H1 (cell line): ENCODE results near the gene MLKL. TPM values are rescaled to one million over a fixed set of nuclear protein-coding genes. Genes with fewer than 3 reads are reported as not detected.

Experiments used
- CTCF ChIA-PET: fragments of 300-600 bp; sonication (Branson Sonifier 250); formaldehyde crosslinking; loops from one replicate; lab custom pipeline; 2021; ENCODE audit not compliant: partially characterized antibody; lab: Charles Lee
- POLR2A ChIA-PET: fragments of 300-600 bp; sonication (Branson Sonifier 250); formaldehyde crosslinking; loops from one replicate; lab custom pipeline; 2021; ENCODE audit warnings: inconsistent platforms; ENCODE audit not compliant: partially characterized antibody; lab: Charles Lee
- DNase-seq, 2 experiments: peaks; one replicate each; pipeline versions ENCODE4 v3.0.0 to v3.0.0-alpha.2; 2010 to 2022; ENCODE audit warnings: low spot score in 2 of 2, low read depth in 1 of 2, mixed read lengths in 1 of 2
- FAIRE-seq: peaks from 2 replicates; lab custom pipeline; 2011; peaks lifted over from hg19 to GRCh38; lab: Jason Lieb, UNC
- H2AFZ ChIP-seq: 2 replicates; pipeline ENCODE4 v1.8.1; 2012; ENCODE audit warnings: low read length, inconsistent platforms
- H2AK5ac ChIP-seq: 2 replicates; pipeline ENCODE4 v1.6.1; 2013; ENCODE audit warnings: low read depth, low read length
- H2BK120ac ChIP-seq: replicated peaks from 2 replicates; pipeline ENCODE3; 2013; ENCODE audit warnings: low read depth, low read length, inconsistent platforms
- H2BK12ac ChIP-seq: 2 replicates; pipeline ENCODE4 v1.6.1; 2013; ENCODE audit warnings: low read depth, low read length
- H2BK15ac ChIP-seq: 2 replicates; pipeline ENCODE4 v1.6.1; 2013; ENCODE audit warnings: low read length
- H2BK20ac ChIP-seq: 2 replicates; pipeline ENCODE4 v1.6.1; 2013; ENCODE audit warnings: low read length
- H2BK5ac ChIP-seq: 2 replicates; pipeline ENCODE4 v1.6.1; 2013; ENCODE audit warnings: low read depth, low read length
- H3K14ac ChIP-seq: 2 replicates; pipeline ENCODE4 v1.6.1; 2013; ENCODE audit warnings: inconsistent platforms; ENCODE audit not compliant: insufficient read length
- H3K18ac ChIP-seq: 2 replicates; pipeline ENCODE4 v1.6.1; 2013; ENCODE audit warnings: low read length; ENCODE audit errors: extremely low read depth
- H3K23ac ChIP-seq: 2 replicates; pipeline ENCODE4 v1.6.1; 2013; ENCODE audit warnings: inconsistent platforms; ENCODE audit not compliant: insufficient read length
- H3K23me2 ChIP-seq: 2 replicates; pipeline ENCODE4 v1.6.1; 2013; ENCODE audit warnings: low read depth, low read length
- H3K27ac ChIP-seq: 2 replicates; pipeline ENCODE4 v1.6.1; 2011; ENCODE audit warnings: low read depth, low read length, inconsistent platforms
- H3K27me3 ChIP-seq, 4 experiments: replicated peaks in 1 of 4; 1 replicate in 1 of 4; 2 replicates in 3 of 4; pipeline versions ENCODE4 v1.6.1 to v1.8.1; 2011 to 2013; ENCODE audit warnings: low read length in 3 of 4, mild to moderate bottlenecking in 3 of 4, inconsistent platforms in 2 of 4, mixed read lengths in 2 of 4, moderate library complexity in 1 of 4; ENCODE audit not compliant: control insufficient read depth in 3 of 4, insufficient read depth in 3 of 4; ENCODE audit errors: extremely low read depth in 1 of 4
- H3K36me3 ChIP-seq, 4 experiments: 2 replicates each; pipeline versions ENCODE4 v1.6.1 to v1.8.1; 2011 to 2013; ENCODE audit warnings: mild to moderate bottlenecking in 4 of 4, low read length in 3 of 4, moderate library complexity in 2 of 4, control low read depth in 1 of 4, inconsistent platforms in 1 of 4; ENCODE audit not compliant: insufficient read depth in 4 of 4, control insufficient read depth in 2 of 4
- H3K4ac ChIP-seq: replicated peaks from 2 replicates; pipeline ENCODE3; 2013; ENCODE audit warnings: low read length, low read depth, mixed read lengths, inconsistent platforms; ENCODE audit not compliant: insufficient read length
- H3K4me1 ChIP-seq, 4 experiments: replicated peaks in 1 of 4; 1 replicate in 1 of 4; 2 replicates in 3 of 4; pipeline versions ENCODE4 v1.6.1 to v1.8.1; 2011 to 2013; ENCODE audit warnings: low read length in 3 of 4, inconsistent platforms in 2 of 4, mixed read lengths in 1 of 4; ENCODE audit not compliant: insufficient read depth in 4 of 4, control insufficient read depth in 3 of 4
- H3K4me2 ChIP-seq, 2 experiments: 2 replicates each; pipeline versions ENCODE4 v1.6.1 to v1.8.1; 2011 to 2013; ENCODE audit warnings: low read depth in 2 of 2, low read length in 2 of 2, control low read depth in 1 of 2, inconsistent platforms in 1 of 2, mild to moderate bottlenecking in 1 of 2; ENCODE audit not compliant: insufficient read depth in 1 of 2
- H3K4me3 ChIP-seq, 4 experiments: fragments of 200-600, 300-600 bp in 1 of 4; sonication (generic), shearing (Covaris generic), sonication (Bioruptor Twin) in 1 of 4; 2 replicates each; pipeline versions ENCODE4 v1.5.1 to v1.8.1; 2011 to 2016; ENCODE audit warnings: low read length in 4 of 4, low read depth in 3 of 4, control low read depth in 2 of 4, inconsistent platforms in 2 of 4, mild to moderate bottlenecking in 2 of 4, mixed read lengths in 1 of 4, moderate library complexity in 1 of 4; ENCODE audit not compliant: insufficient read depth in 2 of 4; ENCODE audit errors: extremely low read depth in 1 of 4
- H3K56ac ChIP-seq: replicated peaks from 2 replicates; pipeline ENCODE3; 2013; ENCODE audit warnings: low read depth, mild to moderate bottlenecking, mixed read lengths, low read length, inconsistent platforms; ENCODE audit not compliant: insufficient read length
- H3K79me1 ChIP-seq: 2 replicates; pipeline ENCODE4 v1.6.1; 2013; ENCODE audit warnings: low read depth, low read length, control low read depth
- H3K79me2 ChIP-seq, 2 experiments: 2 replicates each; pipeline versions ENCODE4 v1.6.1 to v1.8.1; 2012 to 2013; ENCODE audit warnings: low read length in 2 of 2, mild to moderate bottlenecking in 2 of 2, inconsistent platforms in 1 of 2; ENCODE audit not compliant: insufficient read depth in 2 of 2, control insufficient read depth in 1 of 2
- H3K9ac ChIP-seq, 4 experiments: replicated peaks in 1 of 4; 1 replicate in 1 of 4; 2 replicates in 3 of 4; pipeline versions ENCODE4 v1.6.1 to v1.8.1; 2011 to 2013; ENCODE audit warnings: low read depth in 3 of 4, low read length in 3 of 4, control low read depth in 2 of 4, mild to moderate bottlenecking in 2 of 4, moderate library complexity in 2 of 4, inconsistent platforms in 1 of 4; ENCODE audit errors: extremely low read depth in 1 of 4
- H3K9me3 ChIP-seq, 2 experiments: 2 replicates each; pipeline versions ENCODE4 v1.6.1 to v1.8.1; 2012 to 2013; ENCODE audit warnings: mild to moderate bottlenecking in 2 of 2, moderate library complexity in 2 of 2, control low read depth in 1 of 2, inconsistent platforms in 1 of 2, low read depth in 1 of 2, low read length in 1 of 2, mixed read lengths in 1 of 2; ENCODE audit not compliant: insufficient read depth in 2 of 2
- H4K20me1 ChIP-seq, 2 experiments: replicated peaks in 1 of 2; 2 replicates each; pipeline versions ENCODE3 to v1.8.1; 2011 to 2013; ENCODE audit warnings: inconsistent platforms in 2 of 2, low read length in 2 of 2, mild to moderate bottlenecking in 1 of 2; ENCODE audit not compliant: insufficient read depth in 2 of 2, control insufficient read depth in 1 of 2
- H4K5ac ChIP-seq: 2 replicates; pipeline ENCODE4 v1.6.1; 2013; ENCODE audit warnings: low read length, low read depth, mixed read lengths, inconsistent platforms; ENCODE audit not compliant: insufficient read length
- H4K8ac ChIP-seq: 2 replicates; pipeline ENCODE4 v1.8.0; 2013; ENCODE audit warnings: mild to moderate bottlenecking, moderate library complexity, low read length, inconsistent platforms; ENCODE audit not compliant: insufficient read depth; ENCODE audit errors: extremely low read depth
- H4K91ac ChIP-seq: replicated peaks from 2 replicates; pipeline ENCODE3; 2013; ENCODE audit warnings: low read length, mixed read lengths, inconsistent platforms; ENCODE audit not compliant: insufficient read length
- BCL11A ChIP-seq, 2 experiments: IDR thresholded peaks; one replicate each; pipeline ENCODE4 v1.6.1; 2011; ENCODE audit warnings: low read depth in 2 of 2, low read length in 2 of 2, mild to moderate bottlenecking in 2 of 2
- BRCA1 ChIP-seq: IDR thresholded peaks from 2 replicates; pipeline ENCODE4 v1.6.1; 2012; ENCODE audit warnings: low read depth, low read length, improper control_type of control experiment
- CREB1 ChIP-seq: IDR thresholded peaks from 2 replicates; pipeline ENCODE4 v1.6.1; 2012; ENCODE audit warnings: inconsistent platforms
- JUN ChIP-seq: IDR thresholded peaks from 2 replicates; pipeline ENCODE4 v1.6.1; 2011; ENCODE audit warnings: low read depth, mild to moderate bottlenecking, improper control_type of control experiment, low read length
- MAFK ChIP-seq: IDR thresholded peaks from 2 replicates; pipeline ENCODE4 v1.6.1; 2012; ENCODE audit warnings: low read depth, mild to moderate bottlenecking, improper control_type of control experiment, low read length
- NRF1 ChIP-seq: IDR thresholded peaks from 2 replicates; pipeline ENCODE4 v1.6.1; 2011; ENCODE audit warnings: mild to moderate bottlenecking, low read depth, low read length, improper control_type of control experiment
- POLR2A ChIP-seq, 2 experiments: IDR thresholded peaks; 1 replicate in 1 of 2; 2 replicates in 1 of 2; pipeline ENCODE4 v1.6.1; 2011; ENCODE audit warnings: low read depth in 2 of 2, low read length in 2 of 2, mild to moderate bottlenecking in 2 of 2; ENCODE audit errors: control extremely low read depth in 1 of 2
- RNF2 ChIP-seq: fragments of 200-900, 300-1000 bp; sonication (generic); IDR thresholded peaks from 2 replicates; pipeline ENCODE4 v1.7.1; 2016; ENCODE audit warnings: borderline replicate concordance, low read depth, mild to moderate bottlenecking, antibody characterized with exemption, low read length; ENCODE audit not compliant: poor library complexity, severe bottlenecking; ENCODE audit errors: missing control alignments
- SIN3A ChIP-seq, 2 experiments: IDR thresholded peaks in 1 of 2; conservative IDR thresholded peaks in 1 of 2; 2 replicates each; pipeline ENCODE4 v1.6.1; 2011 to 2012; ENCODE audit warnings: low read length in 2 of 2, improper control_type of control experiment in 1 of 2, low read depth in 1 of 2, mild to moderate bottlenecking in 1 of 2
- SIX5 ChIP-seq: IDR thresholded peaks from 2 replicates; pipeline ENCODE4 v1.6.1; 2011; ENCODE audit warnings: mild to moderate bottlenecking, low read depth, low read length
- WGBS, 2 experiments: shearing (Covaris generic) in 1 of 2; methylation state at CpG; one replicate each; pipeline versions ENCODE4 v1.1.6 to v1.1.7; 2013 to 2015; ENCODE audit warnings: low lambda C conversion rate in 2 of 2, mixed read lengths in 2 of 2, inconsistent platforms in 1 of 2, low coverage in 1 of 2, missing lambda C conversion rate in 1 of 2; ENCODE audit not compliant: insufficient replicate concordance in 2 of 2, insufficient coverage in 1 of 2, insufficient read length in 1 of 2; ENCODE audit errors: extremely low coverage in 1 of 2, missing lambda C conversion rate in 1 of 2; 5-methylcytosine and 5-hydroxymethylcytosine counted together
- polyA plus RNA-seq, 7 experiments: library from polyadenylated mRNA; depleted of rRNA in 3 of 7; stranded (reverse) in 5 of 7; unstranded in 2 of 7; fragments of >200 nt in 5 of 7; fragments of 200-250 nt in 2 of 7; gene quantifications; 1 replicate in 5 of 7; 2 replicates in 1 of 7; 4 replicates in 1 of 7; pipeline versions ENCODE4 v1.2.1 to v1.2.3, GENCODE V29; 2011 to 2013; ENCODE audit warnings: missing spikeins in 2 of 7, mixed read lengths in 2 of 7
- total RNA-seq: library from RNA; stranded (reverse); fragmentation: NEBNext Ultra II Directional; extraction: Animal tissue kit (Norgen Biotek cat#: 25700); gene quantifications from 2 replicates; pipeline ENCODE4 v1.2.1, GENCODE V29; 2021

Gene MLKL
- total and polyA plus RNA-seq, 2 of the 8 experiments (the other 6 are each of a cell fraction or from before 2014, with no cell fraction given), result 1.6 to 2.1 TPM

GRCh38 chr16:74623839-74624235, 76.8 kb downstream of the MLKL start:
- Histone ChIP-seq H3K27me3 (no peaks in the 10 kb centered on the region), H2BK20ac (no peak overlapping the region), H3K79me1 (no peaks in the 10 kb centered on the region)
- no peak for TF ChIP-seq BRCA1
- no peak for TF ChIP-seq CREB1
- TF ChIP-seq JUN, result no peak
- TF ChIP-seq RNF2, result no peak
- no peak for TF ChIP-seq SIX5
- TF ChIP-seq SIN3A (conservative IDR thresholded peaks at IDR 0.05 in 1 of 2, IDR thresholded peaks at IDR 0.05 in 1 of 2; ENCODE audit: low read depth in 1 of 2, low read length in 2 of 2), result no peak
- TF ChIP-seq POLR2A (IDR thresholded peaks at IDR 0.05; ENCODE audit: control extremely low read depth in 1 of 2, low read depth in 2 of 2, low read length in 2 of 2), result no peak
- TF ChIP-seq MAFK, result no peak
- TF ChIP-seq BCL11A (IDR thresholded peaks at IDR 0.05; ENCODE audit: low read depth in 2 of 2, low read length in 2 of 2), result no peak
- TF ChIP-seq NRF1, result no peak
- TF ChIP-seq, all 59 proteins: peak for 0
- no peak overlapping the region for H3K4ac ChIP-seq
- H3K14ac ChIP-seq, result no peak overlapping the region
- peaks cover 42 to 70% (median 64%) of the 10 kb centered on the region in 4 experiments for H3K36me3 ChIP-seq
- FAIRE-seq, result no peak
- H3K23ac ChIP-seq, result no peak overlapping the region
- H4K91ac ChIP-seq, result no peak overlapping the region
- no peaks in the 10 kb centered on the region for H3K9me3 ChIP-seq
- ChIA-PET POLR2A (interaction anchor here (0.6 to 5.7 kb wide), 4 partner anchors 14 to 28 kb away, joined by 3 to 27 read pairs (median 6); partner anchors contain the start of gene GLG1), CTCF (interaction anchor here (0.9 to 2.8 kb wide), 7 partner anchors 10 to 239 kb away, joined by 3 to 19 read pairs (median 5); no protein-coding TSS in a partner anchor)
- no peak overlapping the region for H4K8ac ChIP-seq
- no peak overlapping the region for H2BK120ac ChIP-seq
- no peaks in the 10 kb centered on the region for H3K23me2 ChIP-seq
- no peak overlapping the region for H3K18ac ChIP-seq
- H2BK12ac ChIP-seq, result no peak overlapping the region
- H3K9ac ChIP-seq, result no peak overlapping the region
- no peak overlapping the region for H3K27ac ChIP-seq
- H3K4me3 ChIP-seq, result no peak overlapping the region
- H3K4me1 ChIP-seq, result peaks cover 0 to 5% (median 4%) of the 10 kb centered on the region in 4 experiments; a peak in 3 of 7 replicates
- no peaks in the 10 kb centered on the region for H3K79me2 ChIP-seq
- H2AFZ ChIP-seq, result no peak overlapping the region
- H4K20me1 ChIP-seq, result peaks cover 1 to 13% of the 10 kb centered on the region in 2 experiments
- H4K5ac ChIP-seq, result no peak overlapping the region
- no peak overlapping the region for H3K4me2 ChIP-seq
- DNase-seq, result no peak
- no peak overlapping the region for H2AK5ac ChIP-seq
- H3K56ac ChIP-seq, result no peak overlapping the region
- H2BK5ac ChIP-seq, result no peak overlapping the region
- no peak overlapping the region for H2BK15ac ChIP-seq
- 98% methylated on average over 6 of the region's 6 CpGs; no CpG with 5 or more reads in 1 of the 2 experiments for WGBS, 2 experiments
